Stomach smooth muscle (tissue), 2 donors: ENCODE results near the gene PAPPA2.

Experiments used
- H3K27ac ChIP-seq: one replicate; pipeline ENCODE4 v1.7.0; 2013; ENCODE audit warnings: mild to moderate bottlenecking, low read length, inconsistent platforms
- H3K27me3 ChIP-seq, 2 donors: one replicate each; pipeline ENCODE4 v1.7.0; 2013; ENCODE audit warnings: low read length in 2 of 2; ENCODE audit not compliant: insufficient read depth in 2 of 2, control insufficient read depth in 1 of 2
- H3K36me3 ChIP-seq, 2 donors: one replicate each; pipeline ENCODE4 v1.7.0; 2013; ENCODE audit warnings: low read length in 2 of 2; ENCODE audit not compliant: control insufficient read depth in 2 of 2, insufficient read depth in 2 of 2
- H3K4me1 ChIP-seq: one replicate; pipeline ENCODE4 v1.7.0; 2013; ENCODE audit warnings: low read length; ENCODE audit not compliant: control insufficient read depth, insufficient read depth
- H3K4me3 ChIP-seq, 2 donors: one replicate each; pipeline ENCODE4 v1.7.0; 2013; ENCODE audit warnings: low read length in 2 of 2
- H3K9ac ChIP-seq, 2 donors: one replicate each; pipeline ENCODE4 v1.7.0; 2013; ENCODE audit warnings: low read length in 2 of 2, mild to moderate bottlenecking in 1 of 2
- H3K9me3 ChIP-seq, 2 donors: one replicate each; pipeline ENCODE4 v1.7.0; 2013; ENCODE audit warnings: low read length in 2 of 2; ENCODE audit not compliant: control insufficient read depth in 2 of 2
- donor health status: healthy.
- donor health status: Pancreatic carcinoma.

The PAPPA2 gene

GRCh38 chr1:176494436-176494835, 31.5 kb downstream of the PAPPA2 start:
- no peaks in the 10 kb centered on the region for H3K27me3 ChIP-seq
- H3K4me1 ChIP-seq, result no peaks in the 10 kb centered on the region
- H3K27ac ChIP-seq, result no peak overlapping the region
- no peaks in the 10 kb centered on the region for H3K36me3 ChIP-seq
- no peak overlapping the region for H3K4me3 ChIP-seq
- no peaks in the 10 kb centered on the region for H3K9me3 ChIP-seq
- no peak overlapping the region for H3K9ac ChIP-seq

GRCh38 chr1:176499671-176500070, 36.7 kb downstream of the PAPPA2 start:
- Histone ChIP-seq H3K9me3 (no peaks in the 10 kb centered on the region), H3K36me3 (no peaks in the 10 kb centered on the region), H3K9ac (no peak overlapping the region)

GRCh38 chr1:176501599-176501998, 38.6 kb downstream of the PAPPA2 start:
- no peak overlapping the region for H3K4me3 ChIP-seq

More at GRCh38 chr1:176499671-176500070, 36.7 kb downstream of the PAPPA2 start:
- Histone ChIP-seq H3K27me3 (no peaks in the 10 kb centered on the region), H3K27ac (no peak overlapping the region), H3K4me3 (no peak overlapping the region), H3K4me1 (no peaks in the 10 kb centered on the region)

GRCh38 chr1:176504848-176505553, 42.0 kb downstream of the PAPPA2 start:
- no peaks in the 10 kb centered on the region for H3K4me1 ChIP-seq
- H3K4me3 ChIP-seq, result no peak overlapping the region
- no peaks in the 10 kb centered on the region for H3K36me3 ChIP-seq
- no peak overlapping the region for H3K27ac ChIP-seq
- no peaks in the 10 kb centered on the region for H3K27me3 ChIP-seq
- no peak overlapping the region for H3K9ac ChIP-seq
- H3K9me3 ChIP-seq, result no peaks in the 10 kb centered on the region

More at GRCh38 chr1:176501599-176501998, 38.6 kb downstream of the PAPPA2 start:
- Histone ChIP-seq H3K9me3 (no peaks in the 10 kb centered on the region), H3K27ac (no peak overlapping the region), H3K4me1 (no peaks in the 10 kb centered on the region), H3K9ac (no peak overlapping the region), H3K27me3 (no peaks in the 10 kb centered on the region), H3K36me3 (no peaks in the 10 kb centered on the region)

GRCh38 chr1:176512966-176513365, 50.0 kb downstream of the PAPPA2 start:
- Histone ChIP-seq H3K27me3 (no peaks in the 10 kb centered on the region), H3K9me3 (peaks cover 0 to 4% of the 10 kb centered on the region in 2 donors), H3K4me1 (no peaks in the 10 kb centered on the region), H3K36me3 (no peaks in the 10 kb centered on the region), H3K9ac (no peak overlapping the region), H3K27ac (no peak overlapping the region), H3K4me3 (no peak overlapping the region)

- no peaks in the 10 kb centered on the region for H3K27me3 ChIP-seq
- H3K27ac ChIP-seq, result no peak overlapping the region
- no peak overlapping the region for H3K9ac ChIP-seq
- H3K4me3 ChIP-seq, result no peak overlapping the region
- H3K36me3 ChIP-seq, result no peaks in the 10 kb centered on the region
- H3K9me3 ChIP-seq, result peaks cover 0 to 4% of the 10 kb centered on the region in 2 donors
- no peaks in the 10 kb centered on the region for H3K4me1 ChIP-seq
These were observed 52.3 kb downstream of the PAPPA2 start for GRCh38 chr1:176515310-176515709.

- Histone ChIP-seq H3K27me3 (no peaks in the 10 kb centered on the region), H3K27ac (no peak overlapping the region), H3K4me1 (no peaks in the 10 kb centered on the region)
These were observed 54.5 kb downstream of the PAPPA2 start for GRCh38 chr1:176517484-176517883.

GRCh38 chr1:176521211-176521610, 58.2 kb downstream of the PAPPA2 start:
- Histone ChIP-seq H3K4me3 (no peak overlapping the region), H3K27me3 (no peaks in the 10 kb centered on the region), H3K9ac (no peak overlapping the region), H3K36me3 (no peaks in the 10 kb centered on the region), H3K4me1 (no peaks in the 10 kb centered on the region), H3K27ac (no peak overlapping the region), H3K9me3 (peaks cover 0 to 4% of the 10 kb centered on the region in 2 donors)

More at GRCh38 chr1:176517484-176517883, 54.5 kb downstream of the PAPPA2 start:
- Histone ChIP-seq H3K9ac (no peak overlapping the region), H3K4me3 (no peak overlapping the region), H3K9me3 (peaks cover 0 to 4% of the 10 kb centered on the region in 2 donors), H3K36me3 (no peaks in the 10 kb centered on the region)

- H3K9ac ChIP-seq, result no peak overlapping the region
- no peaks in the 10 kb centered on the region for H3K9me3 ChIP-seq
- H3K36me3 ChIP-seq, result no peaks in the 10 kb centered on the region
- no peak overlapping the region for H3K27ac ChIP-seq
- no peaks in the 10 kb centered on the region for H3K27me3 ChIP-seq
- H3K4me3 ChIP-seq, result no peak overlapping the region
- H3K4me1 ChIP-seq, result no peaks in the 10 kb centered on the region
These were observed 59.4 kb downstream of the PAPPA2 start for GRCh38 chr1:176522310-176522845.

- H3K4me1 ChIP-seq, result no peaks in the 10 kb centered on the region
- H3K9ac ChIP-seq, result no peak overlapping the region
- H3K36me3 ChIP-seq, result no peaks in the 10 kb centered on the region
- no peak overlapping the region for H3K27ac ChIP-seq
- no peaks in the 10 kb centered on the region for H3K9me3 ChIP-seq
- no peaks in the 10 kb centered on the region for H3K27me3 ChIP-seq
- H3K4me3 ChIP-seq, result no peak overlapping the region
These were observed 66.6 kb downstream of the PAPPA2 start for GRCh38 chr1:176529395-176530090.

GRCh38 chr1:176531036-176531435, 68.1 kb downstream of the PAPPA2 start:
- no peaks in the 10 kb centered on the region for H3K27me3 ChIP-seq
- no peaks in the 10 kb centered on the region for H3K36me3 ChIP-seq
- H3K27ac ChIP-seq, result no peak overlapping the region

More at GRCh38 chr1:176531036-176531435, 68.1 kb downstream of the PAPPA2 start:
- Histone ChIP-seq H3K9me3 (no peaks in the 10 kb centered on the region), H3K4me1 (no peaks in the 10 kb centered on the region), H3K9ac (no peak overlapping the region), H3K4me3 (no peak overlapping the region)
